ENCODE measurements around the gene KRTAP9-8.
"Not testable (repeated sequence)": the region's sequence is repeated elsewhere in the genome, so short reads cannot be mapped to it uniquely, and the experiment has no call there.

Gene KRTAP9-8

DNA sequence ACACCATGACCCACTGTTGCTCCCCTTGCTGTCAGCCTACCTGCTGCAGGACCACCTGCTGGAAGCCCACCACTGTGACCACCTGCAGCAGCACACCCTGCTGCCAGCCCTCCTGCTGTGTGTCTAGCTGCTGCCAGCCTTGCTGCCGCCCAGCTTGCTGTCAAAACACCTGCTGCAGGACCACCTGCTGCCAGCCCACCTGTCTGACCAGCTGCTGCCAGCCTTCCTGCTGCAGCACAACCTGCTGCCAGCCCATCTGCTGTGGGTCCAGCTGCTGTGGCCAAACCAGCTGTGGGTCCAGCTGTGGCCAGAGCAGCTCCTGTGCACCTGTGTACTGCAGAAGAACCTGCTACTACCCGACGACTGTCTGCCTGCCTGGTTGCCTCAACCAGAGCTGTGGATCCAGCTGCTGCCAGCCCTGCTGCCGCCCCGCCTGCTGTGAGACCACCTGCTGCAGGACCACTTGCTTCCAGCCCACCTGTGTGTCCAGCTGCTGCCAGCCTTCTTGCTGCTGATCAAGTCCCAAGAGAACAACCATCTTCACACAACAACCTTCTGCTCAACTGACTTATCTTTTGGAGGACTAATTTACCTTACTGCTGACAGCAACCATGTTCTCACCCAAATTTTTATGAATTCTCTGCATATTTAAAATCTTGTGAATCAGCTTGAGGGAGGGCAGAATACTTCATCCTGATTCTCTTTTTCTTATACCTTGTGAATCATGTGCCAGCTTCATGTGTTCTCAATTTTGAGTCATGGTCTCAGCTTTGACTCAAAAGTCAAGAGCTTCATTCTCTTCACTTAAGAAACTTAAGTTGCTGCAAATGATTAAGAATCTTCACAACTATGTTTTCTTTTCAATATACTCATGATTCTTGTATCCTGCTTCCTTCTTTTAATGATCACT is 17.8 kb downstream of the KRTAP9-8 start, which contains the start of gene KRTAP9-9:
Gene KRTAP9-9 (plus strand): TSS at position 4 of the 910 bp plus-strand sequence.
- DNase-seq: not testable (repeated sequence)

GRCh38 chr17:41256291-41256685 is 18.5 kb downstream of the KRTAP9-8 start:
- DNase-seq: no peak

DNA sequence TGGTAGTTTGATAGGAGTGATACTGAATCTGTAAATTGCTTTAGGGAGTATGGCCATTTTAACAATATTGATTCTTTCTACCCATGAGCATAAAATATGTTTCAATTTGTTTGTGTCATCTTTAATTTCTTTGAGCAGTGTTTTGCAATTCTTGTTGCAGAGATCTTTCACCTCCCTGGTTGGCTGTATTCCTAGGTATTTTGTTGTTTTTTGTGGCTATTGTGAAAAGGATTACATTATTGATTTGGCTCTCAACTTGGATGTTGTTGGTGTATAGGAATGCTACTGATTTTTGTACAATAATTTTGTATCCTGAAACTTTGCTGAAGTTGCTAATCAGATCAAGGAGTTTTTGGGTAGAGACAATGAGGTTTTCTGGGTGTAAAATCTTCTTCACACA is 20.6 kb downstream of the KRTAP9-8 start:
- no peak for DNase-seq

- no peak for DNase-seq
These were observed 25.4 kb downstream of the KRTAP9-8 start for GRCh38 chr17:41263212-41263611.

GRCh38 chr17:41264599-41264998 is 26.8 kb downstream of the KRTAP9-8 start:
- DNase-seq: no peak

DNA sequence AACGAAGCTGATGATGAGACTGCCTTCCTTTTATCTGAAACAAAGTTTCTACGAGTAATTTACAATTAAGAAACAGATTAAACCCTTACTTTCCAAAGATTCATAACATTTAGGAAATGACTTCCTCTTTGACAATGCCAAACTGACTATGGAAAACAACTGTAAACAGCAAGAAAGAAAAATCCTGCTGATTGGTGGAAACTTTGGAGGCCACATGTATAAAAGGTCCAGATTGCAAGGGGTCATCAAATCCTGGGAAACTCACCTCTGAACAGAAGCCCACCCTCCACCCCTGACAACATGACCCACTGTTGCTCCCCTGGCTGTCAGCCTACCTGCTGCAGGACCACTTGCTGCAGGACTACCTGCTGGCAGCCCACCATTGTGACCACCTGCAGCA is 27.3 kb downstream of the KRTAP9-8 start, which contains the start of gene KRTAP9-6:
Gene KRTAP9-6 (plus strand): TSS at position 301 of the 400 bp plus-strand sequence. CDS start 0 bp downstream, at position 301.
- no peak for DNase-seq

- DNase-seq: no peak
These were observed 29.9 kb downstream of the KRTAP9-8 start for GRCh38 chr17:41267711-41268110.

GRCh38 chr17:41271323-41271722 is 33.5 kb downstream of the KRTAP9-8 start:
- DNase-seq: not testable (repeated sequence)

- no peak for DNase-seq
These were observed 34.1 kb downstream of the KRTAP9-8 start for GRCh38 chr17:41271858-41272257.

DNA sequence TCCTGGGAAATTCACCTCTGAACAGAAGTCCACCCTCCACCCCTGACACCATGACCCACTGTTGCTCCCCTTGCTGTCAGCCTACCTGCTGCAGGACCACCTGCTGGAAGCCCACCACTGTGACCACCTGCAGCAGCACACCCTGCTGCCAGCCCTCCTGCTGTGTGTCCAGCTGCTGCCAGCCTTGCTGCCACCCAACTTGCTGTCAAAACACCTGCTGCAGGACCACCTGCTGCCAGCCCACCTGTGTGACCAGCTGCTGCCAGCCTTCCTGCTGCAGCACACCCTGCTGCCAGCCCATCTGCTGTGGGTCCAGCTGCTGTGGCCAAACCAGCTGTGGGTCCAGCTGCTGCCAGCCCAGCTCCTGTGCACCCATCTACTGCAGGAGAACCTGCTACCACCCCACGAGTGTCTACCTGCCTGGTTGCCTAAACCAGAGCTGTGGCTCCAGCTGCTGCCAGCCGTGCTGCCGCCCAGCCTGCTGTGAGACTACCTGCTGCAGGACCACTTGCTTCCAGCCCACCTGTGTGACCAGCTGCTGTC is 37.9 kb downstream of the KRTAP9-8 start, which contains the start of gene KRTAP9-7:
Gene KRTAP9-7 (plus strand): TSS at position 51 of the 543 bp plus-strand sequence. CDS start 0 bp downstream, at position 51.
- DNase-seq: not testable (repeated sequence)

DNA sequence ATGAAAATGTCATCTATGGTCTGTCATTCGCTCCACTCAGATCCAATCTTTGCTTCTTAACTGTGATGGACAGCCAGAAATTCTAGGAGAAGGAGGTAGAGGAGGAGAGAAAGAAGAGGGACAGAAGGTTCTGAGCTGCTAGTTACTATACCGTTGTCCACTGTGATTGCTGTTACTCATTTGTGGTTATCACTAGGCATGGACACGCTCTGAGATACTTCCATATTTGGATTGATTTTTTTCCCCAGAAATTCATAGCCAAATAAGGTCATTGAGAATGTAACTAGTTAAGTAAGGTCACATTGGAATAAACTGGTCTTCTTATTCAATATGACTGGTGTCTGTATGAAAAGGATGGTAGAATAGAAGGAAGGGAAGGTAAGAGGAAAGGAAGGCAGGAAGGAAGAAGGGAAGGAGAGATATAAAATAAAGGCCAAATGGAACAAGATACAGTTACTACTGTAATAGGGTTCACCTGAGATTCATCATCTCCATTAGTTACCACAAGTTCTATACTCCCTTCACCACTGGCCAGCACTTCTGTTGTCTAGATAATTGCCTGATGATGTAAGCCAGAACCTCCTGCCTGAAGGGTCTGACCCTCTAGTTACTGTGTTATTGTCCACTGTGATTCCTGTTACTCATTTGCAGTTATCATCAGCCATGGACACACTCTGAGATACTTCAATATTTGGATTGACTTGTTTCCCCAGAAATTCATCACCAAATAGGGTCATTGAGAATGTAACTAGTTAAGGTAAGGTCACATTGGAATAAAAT is 40.6 kb downstream of the KRTAP9-8 start:
- no peak for DNase-seq

DNA sequence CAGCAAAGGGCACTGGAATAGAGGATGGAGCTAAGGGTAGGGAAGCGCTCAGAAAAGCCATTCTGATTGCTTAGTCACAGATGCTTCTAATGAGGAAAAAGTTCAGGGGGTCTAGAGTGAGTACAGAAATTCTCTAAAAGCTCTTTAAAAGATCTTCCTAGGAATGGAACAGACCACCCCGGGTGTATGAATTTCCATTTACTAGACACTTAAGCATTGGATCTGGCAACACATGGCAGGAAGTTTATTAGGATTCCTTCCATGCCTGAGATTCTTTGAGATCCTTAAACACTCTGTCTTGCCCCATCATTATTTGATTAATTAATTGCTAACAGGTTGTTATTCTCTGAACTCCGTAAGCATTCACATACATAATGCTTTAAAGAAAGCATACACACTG is 46.2 kb downstream of the KRTAP9-8 start:
- DNase-seq: no peak

- no peak for DNase-seq
These were observed 46.7 kb downstream of the KRTAP9-8 start for GRCh38 chr17:41284546-41284945.

DNA sequence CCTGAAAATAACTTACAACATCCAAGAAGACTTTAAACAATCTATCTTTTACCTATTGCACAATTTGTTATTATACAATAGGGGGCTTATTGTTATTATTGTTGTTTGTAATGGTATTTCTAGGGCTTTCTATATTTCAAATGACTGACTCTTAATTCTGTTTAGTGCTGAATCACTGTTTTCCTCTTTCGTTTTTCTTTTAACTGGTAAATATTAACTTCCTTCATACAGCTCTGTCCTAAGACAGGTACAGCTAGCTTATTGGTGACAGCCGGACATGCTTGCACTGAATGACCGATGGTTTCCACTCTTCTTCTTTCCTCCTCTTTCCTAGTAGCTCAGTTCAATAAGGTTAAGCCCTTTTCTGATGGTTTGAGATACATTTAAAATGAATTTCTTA is 49.3 kb downstream of the KRTAP9-8 start:
- no peak for DNase-seq

Measured in DMS79 (cell line).